ENCODE results near the gene PROK1. TPM values are rescaled to one million over a fixed set of nuclear protein-coding genes. Genes with fewer than 3 reads are reported as not detected.

The PROK1 gene
- polyA plus RNA-seq, 1 of the 3 experiments (the other 2 are of a cell fraction), result not detected

DNA sequence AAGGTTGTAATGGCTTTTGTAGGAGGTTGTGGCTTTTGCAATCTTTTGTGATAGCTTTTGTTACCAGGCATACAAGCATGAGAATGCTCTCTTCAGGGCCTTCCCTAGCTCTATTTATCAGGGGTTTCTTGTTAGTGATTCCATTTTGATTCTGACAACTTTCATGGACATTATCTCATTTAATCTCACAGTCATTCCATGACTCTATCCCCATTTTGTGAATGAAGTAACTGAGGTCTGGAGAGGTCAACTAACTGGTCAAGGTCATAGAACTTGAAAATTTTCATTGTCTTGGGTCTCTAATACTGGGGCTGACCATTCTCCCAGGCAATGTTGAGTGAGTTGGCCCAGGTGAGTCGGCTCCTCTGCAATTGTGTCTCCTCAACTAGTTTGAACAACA is 32.2 kb upstream of the PROK1 start:
- POLR2A ChIA-PET, result no interaction called here
- no peak for DNase-seq

More for the DNA sequence above, 32.2 kb upstream of the PROK1 start:
- TF ChIP-seq, protein P1, sequence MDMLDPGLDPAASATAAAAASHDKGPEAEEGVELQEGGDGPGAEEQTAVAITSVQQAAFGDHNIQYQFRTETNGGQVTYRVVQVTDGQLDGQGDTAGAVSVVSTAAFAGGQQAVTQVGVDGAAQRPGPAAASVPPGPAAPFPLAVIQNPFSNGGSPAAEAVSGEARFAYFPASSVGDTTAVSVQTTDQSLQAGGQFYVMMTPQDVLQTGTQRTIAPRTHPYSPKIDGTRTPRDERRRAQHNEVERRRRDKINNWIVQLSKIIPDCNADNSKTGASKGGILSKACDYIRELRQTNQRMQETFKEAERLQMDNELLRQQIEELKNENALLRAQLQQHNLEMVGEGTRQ (IDR thresholded peaks at IDR 0.05; ENCODE audit: borderline replicate concordance, low read depth, low read length), result no peak
- TF ChIP-seq FOXM1 (IDR thresholded peaks at IDR 0.05; ENCODE audit: low read depth) (no peak), RCOR1 (IDR thresholded peaks at IDR 0.05; ENCODE audit: low read length) (no peak), SMC3 (IDR thresholded peaks at IDR 0.05; ENCODE audit: low read depth, low read length) (no peak), FOSL2 (IDR thresholded peaks at IDR 0.05; ENCODE audit: borderline replicate concordance, low read depth) (no peak), POLR2AphosphoS5 (IDR thresholded peaks at IDR 0.05; ENCODE audit: low read depth, low read length) (no peak), FOXJ3 (CRISPR knock-in tag; IDR thresholded peaks at IDR 0.05) (no peak), YY1 (IDR thresholded peaks at IDR 0.05; ENCODE audit: low read depth) (no peak), RXRA (IDR thresholded peaks at IDR 0.05; ENCODE audit: borderline replicate concordance, low read depth) (no peak), CHD2 (IDR thresholded peaks at IDR 0.05; ENCODE audit: low read length, partially characterized antibody) (no peak), SIN3A (IDR thresholded peaks at IDR 0.05; ENCODE audit: borderline replicate concordance, low read depth, low read length) (no peak), RAD21 (IDR thresholded peaks at IDR 0.05; ENCODE audit: low read length) (no peak), EP300 (IDR thresholded peaks at IDR 0.05; ENCODE audit: borderline replicate concordance in 1 of 2, low read depth in 1 of 2, low read length in 1 of 2) (no peak), GATA2 (CRISPR knock-in tag; IDR thresholded peaks at IDR 0.05) (no peak)
- TF ChIP-seq, protein P2, sequence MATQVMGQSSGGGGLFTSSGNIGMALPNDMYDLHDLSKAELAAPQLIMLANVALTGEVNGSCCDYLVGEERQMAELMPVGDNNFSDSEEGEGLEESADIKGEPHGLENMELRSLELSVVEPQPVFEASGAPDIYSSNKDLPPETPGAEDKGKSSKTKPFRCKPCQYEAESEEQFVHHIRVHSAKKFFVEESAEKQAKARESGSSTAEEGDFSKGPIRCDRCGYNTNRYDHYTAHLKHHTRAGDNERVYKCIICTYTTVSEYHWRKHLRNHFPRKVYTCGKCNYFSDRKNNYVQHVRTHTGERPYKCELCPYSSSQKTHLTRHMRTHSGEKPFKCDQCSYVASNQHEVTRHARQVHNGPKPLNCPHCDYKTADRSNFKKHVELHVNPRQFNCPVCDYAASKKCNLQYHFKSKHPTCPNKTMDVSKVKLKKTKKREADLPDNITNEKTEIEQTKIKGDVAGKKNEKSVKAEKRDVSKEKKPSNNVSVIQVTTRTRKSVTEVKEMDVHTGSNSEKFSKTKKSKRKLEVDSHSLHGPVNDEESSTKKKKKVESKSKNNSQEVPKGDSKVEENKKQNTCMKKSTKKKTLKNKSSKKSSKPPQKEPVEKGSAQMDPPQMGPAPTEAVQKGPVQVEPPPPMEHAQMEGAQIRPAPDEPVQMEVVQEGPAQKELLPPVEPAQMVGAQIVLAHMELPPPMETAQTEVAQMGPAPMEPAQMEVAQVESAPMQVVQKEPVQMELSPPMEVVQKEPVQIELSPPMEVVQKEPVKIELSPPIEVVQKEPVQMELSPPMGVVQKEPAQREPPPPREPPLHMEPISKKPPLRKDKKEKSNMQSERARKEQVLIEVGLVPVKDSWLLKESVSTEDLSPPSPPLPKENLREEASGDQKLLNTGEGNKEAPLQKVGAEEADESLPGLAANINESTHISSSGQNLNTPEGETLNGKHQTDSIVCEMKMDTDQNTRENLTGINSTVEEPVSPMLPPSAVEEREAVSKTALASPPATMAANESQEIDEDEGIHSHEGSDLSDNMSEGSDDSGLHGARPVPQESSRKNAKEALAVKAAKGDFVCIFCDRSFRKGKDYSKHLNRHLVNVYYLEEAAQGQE (IDR thresholded peaks at IDR 0.05; ENCODE audit: low read depth, low read length), result no peak
- TF ChIP-seq, protein P3, sequence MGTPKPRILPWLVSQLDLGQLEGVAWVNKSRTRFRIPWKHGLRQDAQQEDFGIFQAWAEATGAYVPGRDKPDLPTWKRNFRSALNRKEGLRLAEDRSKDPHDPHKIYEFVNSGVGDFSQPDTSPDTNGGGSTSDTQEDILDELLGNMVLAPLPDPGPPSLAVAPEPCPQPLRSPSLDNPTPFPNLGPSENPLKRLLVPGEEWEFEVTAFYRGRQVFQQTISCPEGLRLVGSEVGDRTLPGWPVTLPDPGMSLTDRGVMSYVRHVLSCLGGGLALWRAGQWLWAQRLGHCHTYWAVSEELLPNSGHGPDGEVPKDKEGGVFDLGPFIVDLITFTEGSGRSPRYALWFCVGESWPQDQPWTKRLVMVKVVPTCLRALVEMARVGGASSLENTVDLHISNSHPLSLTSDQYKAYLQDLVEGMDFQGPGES (IDR thresholded peaks at IDR 0.05; ENCODE audit: low read depth, low read length), result no peak
- TF ChIP-seq, protein P4, sequence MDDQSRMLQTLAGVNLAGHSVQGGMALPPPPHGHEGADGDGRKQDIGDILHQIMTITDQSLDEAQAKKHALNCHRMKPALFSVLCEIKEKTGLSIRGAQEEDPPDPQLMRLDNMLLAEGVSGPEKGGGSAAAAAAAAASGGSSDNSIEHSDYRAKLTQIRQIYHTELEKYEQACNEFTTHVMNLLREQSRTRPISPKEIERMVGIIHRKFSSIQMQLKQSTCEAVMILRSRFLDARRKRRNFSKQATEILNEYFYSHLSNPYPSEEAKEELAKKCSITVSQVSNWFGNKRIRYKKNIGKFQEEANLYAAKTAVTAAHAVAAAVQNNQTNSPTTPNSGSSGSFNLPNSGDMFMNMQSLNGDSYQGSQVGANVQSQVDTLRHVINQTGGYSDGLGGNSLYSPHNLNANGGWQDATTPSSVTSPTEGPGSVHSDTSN (IDR thresholded peaks at IDR 0.05), result no peak
- TF ChIP-seq, protein P5, sequence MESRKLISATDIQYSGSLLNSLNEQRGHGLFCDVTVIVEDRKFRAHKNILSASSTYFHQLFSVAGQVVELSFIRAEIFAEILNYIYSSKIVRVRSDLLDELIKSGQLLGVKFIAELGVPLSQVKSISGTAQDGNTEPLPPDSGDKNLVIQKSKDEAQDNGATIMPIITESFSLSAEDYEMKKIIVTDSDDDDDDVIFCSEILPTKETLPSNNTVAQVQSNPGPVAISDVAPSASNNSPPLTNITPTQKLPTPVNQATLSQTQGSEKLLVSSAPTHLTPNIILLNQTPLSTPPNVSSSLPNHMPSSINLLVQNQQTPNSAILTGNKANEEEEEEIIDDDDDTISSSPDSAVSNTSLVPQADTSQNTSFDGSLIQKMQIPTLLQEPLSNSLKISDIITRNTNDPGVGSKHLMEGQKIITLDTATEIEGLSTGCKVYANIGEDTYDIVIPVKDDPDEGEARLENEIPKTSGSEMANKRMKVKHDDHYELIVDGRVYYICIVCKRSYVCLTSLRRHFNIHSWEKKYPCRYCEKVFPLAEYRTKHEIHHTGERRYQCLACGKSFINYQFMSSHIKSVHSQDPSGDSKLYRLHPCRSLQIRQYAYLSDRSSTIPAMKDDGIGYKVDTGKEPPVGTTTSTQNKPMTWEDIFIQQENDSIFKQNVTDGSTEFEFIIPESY (IDR thresholded peaks at IDR 0.05; ENCODE audit: borderline replicate concordance, low read depth), result no peak
- TF ChIP-seq, protein P6, sequence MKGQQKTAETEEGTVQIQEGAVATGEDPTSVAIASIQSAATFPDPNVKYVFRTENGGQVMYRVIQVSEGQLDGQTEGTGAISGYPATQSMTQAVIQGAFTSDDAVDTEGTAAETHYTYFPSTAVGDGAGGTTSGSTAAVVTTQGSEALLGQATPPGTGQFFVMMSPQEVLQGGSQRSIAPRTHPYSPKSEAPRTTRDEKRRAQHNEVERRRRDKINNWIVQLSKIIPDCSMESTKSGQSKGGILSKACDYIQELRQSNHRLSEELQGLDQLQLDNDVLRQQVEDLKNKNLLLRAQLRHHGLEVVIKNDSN (IDR thresholded peaks at IDR 0.05; ENCODE audit: borderline replicate concordance, low read depth), result no peak
- TF ChIP-seq, protein P7, sequence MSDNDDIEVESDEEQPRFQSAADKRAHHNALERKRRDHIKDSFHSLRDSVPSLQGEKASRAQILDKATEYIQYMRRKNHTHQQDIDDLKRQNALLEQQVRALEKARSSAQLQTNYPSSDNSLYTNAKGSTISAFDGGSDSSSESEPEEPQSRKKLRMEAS (IDR thresholded peaks at IDR 0.05; ENCODE audit: low read depth), result no peak
- H2AFZ ChIP-seq (ENCODE audit: low read depth), result no peak overlapping the region
- H3K4me3 ChIP-seq (ENCODE audit: low read depth in 2 of 2, low read length in 1 of 2), result no peak overlapping the region
- WGBS (ENCODE audit: low lambda C conversion rate), result 50% methylated on average over 1 of the region's 1 CpG
- H3K9me2 ChIP-seq, result no peaks in the 10 kb centered on the region
- H3K4me2 ChIP-seq, result no peak overlapping the region
- H4K20me1 ChIP-seq (ENCODE audit: insufficient read depth), result no peaks in the 10 kb centered on the region
- H3F3A ChIP-seq (replicated peaks; ENCODE audit: insufficient read depth), result no peaks in the 10 kb centered on the region
- no peak overlapping the region for H3K9ac ChIP-seq
- CTCF ChIA-PET, result interaction anchor here (1.4 kb wide), 1 partner anchor 41 kb away, joined by 5 read pairs; no protein-coding TSS in a partner anchor
- no peaks in the 10 kb centered on the region for H3K36me3 ChIP-seq (replicated peaks in 1 of 2; ENCODE audit: control insufficient read depth in 1 of 2, insufficient read depth in 2 of 2, low read length in 1 of 2)
- no peaks in the 10 kb centered on the region for H3K27me3 ChIP-seq (ENCODE audit: insufficient read depth)
- no peaks in the 10 kb centered on the region for H3K79me2 ChIP-seq (ENCODE audit: insufficient read depth)
- H3K4me1 ChIP-seq (ENCODE audit: control insufficient read depth in 1 of 2, insufficient read depth in 2 of 2, low read depth in 1 of 2, low read length in 1 of 2), result peaks cover 0 to 2% of the 10 kb centered on the region in 2 experiments; a peak in 1 of 4 replicates
- H3K27ac ChIP-seq (ENCODE audit: low read depth in 2 of 2, low read length in 1 of 2), result no peak overlapping the region
- no peaks in the 10 kb centered on the region for H3K9me3 ChIP-seq
